Endothelial cell of umbilical vein (primary cell): ENCODE measurements around the gene RPL34. TPM values are rescaled to one million over a fixed set of nuclear protein-coding genes. Genes with fewer than 3 reads are reported as not detected.

Source experiments
- BruUV-seq: library from RNA; stranded (reverse); fragments of 400-500 nt; replicated peaks from 2 replicates; lab custom pipeline; 2021; lab: Mats Ljungman, UMichigan
- CTCF ChIA-PET: fragments of 300-600, 350-600 bp; sonication (Branson Sonifier 250); formaldehyde crosslinking; loops from one replicate; lab custom pipeline; 2021; ENCODE audit warnings: antibody characterized with exemption, inconsistent platforms; lab: Charles Lee
- POLR2A ChIA-PET: fragments of 300-600, 350-600 bp; sonication (Branson Sonifier 250); formaldehyde crosslinking; loops from one replicate; lab custom pipeline; 2021; ENCODE audit warnings: antibody characterized with exemption, inconsistent platforms; lab: Charles Lee
- DNase-seq: peaks from one replicate; pipeline ENCODE4 v3.0.0-alpha.2; 2011; ENCODE audit warnings: low read depth, low spot score
- FAIRE-seq: peaks from 2 replicates; lab custom pipeline; 2011; peaks lifted over from hg19 to GRCh38; lab: Jason Lieb, UNC
- H2AFZ ChIP-seq: 2 replicates; pipeline ENCODE4 v1.6.0; 2012; ENCODE audit warnings: low read depth, low read length, control low read depth, inconsistent platforms
- H3K27ac ChIP-seq: 2 replicates; pipeline ENCODE4 v1.5.1; 2011; ENCODE audit warnings: low read depth, mild to moderate bottlenecking, control low read depth, low read length, moderate library complexity; ENCODE audit not compliant: insufficient read depth
- H3K27me3 ChIP-seq, 2 experiments: 2 replicates each; pipeline versions ENCODE4 v1.6.0 to v1.6.1; 2011; ENCODE audit warnings: low read length in 2 of 2, mixed read lengths in 1 of 2; ENCODE audit not compliant: control insufficient read depth in 2 of 2, insufficient read depth in 2 of 2
- H3K36me3 ChIP-seq, 2 experiments: 2 replicates in 1 of 2; 3 replicates in 1 of 2; pipeline ENCODE4 v1.5.1; 2011; ENCODE audit warnings: low read length in 2 of 2, mild to moderate bottlenecking in 1 of 2, moderate library complexity in 1 of 2; ENCODE audit not compliant: control insufficient read depth in 2 of 2, insufficient read depth in 2 of 2; ENCODE audit errors: extremely low read depth in 1 of 2
- H3K4me1 ChIP-seq: 3 replicates; pipeline ENCODE4 v1.5.1; 2011; ENCODE audit warnings: mild to moderate bottlenecking, low read length; ENCODE audit not compliant: control insufficient read depth, insufficient read depth; ENCODE audit errors: extremely low read depth
- H3K4me2 ChIP-seq: 2 replicates; pipeline ENCODE4 v1.6.1; 2011; ENCODE audit warnings: low read length, control low read depth, mixed read lengths; ENCODE audit not compliant: insufficient read depth
- H3K4me3 ChIP-seq, 3 experiments: fragments of 200-600 bp in 1 of 3; sonication (generic), shearing (Covaris generic) in 1 of 3; replicated peaks in 1 of 3; 2 replicates each; pipeline ENCODE4 v1.5.1; 2011 to 2016; ENCODE audit warnings: control low read depth in 3 of 3, low read length in 3 of 3, mild to moderate bottlenecking in 2 of 3, inconsistent platforms in 1 of 3, low read depth in 1 of 3, moderate library complexity in 1 of 3; ENCODE audit not compliant: insufficient read depth in 1 of 3
- H3K79me2 ChIP-seq: 2 replicates; pipeline ENCODE4 v1.6.0; 2012; ENCODE audit warnings: low read length, inconsistent platforms; ENCODE audit not compliant: control insufficient read depth, insufficient read depth
- H3K9ac ChIP-seq: replicated peaks from 2 replicates; pipeline ENCODE3; 2011; ENCODE audit warnings: low read length, control low read depth; ENCODE audit not compliant: insufficient read depth; ENCODE audit errors: extremely low read depth
- H3K9me1 ChIP-seq: replicated peaks from 3 replicates; pipeline ENCODE4 v1.6.0; 2011; ENCODE audit warnings: mild to moderate bottlenecking, low read length; ENCODE audit not compliant: control insufficient read depth, insufficient read depth; ENCODE audit errors: extremely low read depth
- H3K9me3 ChIP-seq: replicated peaks from 2 replicates; pipeline ENCODE4 v1.5.1; 2012; ENCODE audit warnings: low read length, inconsistent platforms; ENCODE audit not compliant: control insufficient read depth, insufficient read depth
- H4K20me1 ChIP-seq: replicated peaks from 2 replicates; pipeline ENCODE3; 2011; ENCODE audit warnings: mild to moderate bottlenecking, low read length; ENCODE audit not compliant: control insufficient read depth, insufficient read depth; ENCODE audit errors: extremely low read depth
- EZH2 ChIP-seq: IDR thresholded peaks from 2 replicates; pipeline ENCODE4 v1.6.1; 2012; ENCODE audit warnings: borderline replicate concordance, low read depth, mild to moderate bottlenecking, moderate library complexity, low read length, inconsistent platforms; ENCODE audit not compliant: severe bottlenecking
- GATA2 ChIP-seq: IDR thresholded peaks from 2 replicates; pipeline ENCODE4 v1.7.0; 2011; ENCODE audit warnings: low read depth, mild to moderate bottlenecking, moderate library complexity, mixed read lengths, low read length; ENCODE audit not compliant: insufficient read length, insufficient read depth
- JUN ChIP-seq: IDR thresholded peaks from 2 replicates; pipeline ENCODE4 v1.6.1; 2011; ENCODE audit warnings: borderline replicate concordance, low read depth; ENCODE audit not compliant: insufficient read length, insufficient read depth
- MAX ChIP-seq: IDR thresholded peaks from 2 replicates; pipeline ENCODE4 v1.6.1; 2011; ENCODE audit not compliant: insufficient read depth, insufficient read length
- MYC ChIP-seq: IDR thresholded peaks from one replicate; pipeline ENCODE4 v1.6.1; 2011; ENCODE audit warnings: mild to moderate bottlenecking, low read depth, low read length
- POLR2A ChIP-seq: IDR thresholded peaks from 2 replicates; pipeline ENCODE4 v1.6.1; 2012; ENCODE audit warnings: low read depth, mild to moderate bottlenecking, control low read depth, low read length
- dilution Hi-C: fragments of 300-500 bp; cut with MboI; formaldehyde crosslinking; loops from one replicate; pipeline ENCODE4 v1.15.0; 2019; ENCODE audit warnings: low sequenced_read_pairs; ENCODE audit not compliant: extremely low pct_ligation_motif_present
- intact Hi-C: fragments of 100-400 bp; cut with micrococcal nuclease; formaldehyde crosslinking; loops from one replicate; pipeline ENCODE4 v1.10.0; 2022
- polyA plus RNA-seq, 4 experiments: library from polyadenylated mRNA; depleted of rRNA in 3 of 4; stranded (reverse) in 3 of 4; unstranded in 1 of 4; fragments of >200 nt; gene quantifications; 2 replicates each; pipeline versions ENCODE4 v1.2.1 to v1.2.3, GENCODE V29; 2011 to 2012; ENCODE audit warnings: missing spikeins in 1 of 4
- total RNA-seq: library from RNA; stranded (reverse); gene quantifications from 2 replicates; pipeline ENCODE4 v1.2.3, GENCODE V29; 2021
- TF ChIP-seq, protein P1 (sequence below), 2 donors: IDR thresholded peaks; 1 replicate in 1 of 2; 2 replicates in 1 of 2; pipeline ENCODE4 v1.5.1; 2011; ENCODE audit warnings: low read length in 2 of 2, mild to moderate bottlenecking in 2 of 2, moderate library complexity in 2 of 2, control low read depth in 1 of 2, inconsistent platforms in 1 of 2, low read depth in 1 of 2; ENCODE audit not compliant: insufficient read depth in 1 of 2; ENCODE audit errors: extremely low read depth in 1 of 2

RPL34 gene
- total and polyA plus RNA-seq, 2 donors (not counting 3 experiments of a cell fraction or from before 2014, with no cell fraction given), result 1,114 to 2,397 TPM

GRCh38 chr4:108626056-108626455 is 5.7 kb downstream of the RPL34 start:
- Histone ChIP-seq H3K4me1 (peaks cover 18% of the 10 kb centered on the region), H3K79me2 (peaks cover 39% of the 10 kb centered on the region), H3K27ac (no peak overlapping the region), H3K36me3 (peaks cover 22 to 41% of the 10 kb centered on the region in 2 experiments), H3K27me3 (no peaks in the 10 kb centered on the region), H3K4me3 (no peak overlapping the region), H3K4me2 (no peak overlapping the region), H3K9me3 (no peaks in the 10 kb centered on the region), H3K9ac (no peak overlapping the region), H4K20me1 (no peaks in the 10 kb centered on the region), H3K9me1 (no peaks in the 10 kb centered on the region), H2AFZ (no peak overlapping the region)
- ChIA-PET POLR2A (no interaction called here), CTCF (interaction anchor here (1.6 kb wide), 1 partner anchor 607 kb away, joined by 3 read pairs; no protein-coding TSS in a partner anchor)
- TF ChIP-seq MYC, result no peak
- TF ChIP-seq EZH2, result no peak
- TF ChIP-seq MAX, result no peak
- no peak for TF ChIP-seq GATA2
- TF ChIP-seq JUN, result no peak
- TF ChIP-seq, protein P1, sequence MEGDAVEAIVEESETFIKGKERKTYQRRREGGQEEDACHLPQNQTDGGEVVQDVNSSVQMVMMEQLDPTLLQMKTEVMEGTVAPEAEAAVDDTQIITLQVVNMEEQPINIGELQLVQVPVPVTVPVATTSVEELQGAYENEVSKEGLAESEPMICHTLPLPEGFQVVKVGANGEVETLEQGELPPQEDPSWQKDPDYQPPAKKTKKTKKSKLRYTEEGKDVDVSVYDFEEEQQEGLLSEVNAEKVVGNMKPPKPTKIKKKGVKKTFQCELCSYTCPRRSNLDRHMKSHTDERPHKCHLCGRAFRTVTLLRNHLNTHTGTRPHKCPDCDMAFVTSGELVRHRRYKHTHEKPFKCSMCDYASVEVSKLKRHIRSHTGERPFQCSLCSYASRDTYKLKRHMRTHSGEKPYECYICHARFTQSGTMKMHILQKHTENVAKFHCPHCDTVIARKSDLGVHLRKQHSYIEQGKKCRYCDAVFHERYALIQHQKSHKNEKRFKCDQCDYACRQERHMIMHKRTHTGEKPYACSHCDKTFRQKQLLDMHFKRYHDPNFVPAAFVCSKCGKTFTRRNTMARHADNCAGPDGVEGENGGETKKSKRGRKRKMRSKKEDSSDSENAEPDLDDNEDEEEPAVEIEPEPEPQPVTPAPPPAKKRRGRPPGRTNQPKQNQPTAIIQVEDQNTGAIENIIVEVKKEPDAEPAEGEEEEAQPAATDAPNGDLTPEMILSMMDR (IDR thresholded peaks at IDR 0.05; ENCODE audit: extremely low read depth in 1 of 2, insufficient read depth in 1 of 2, low read depth in 1 of 2, low read length in 2 of 2), result no peak
- TF ChIP-seq POLR2A, result no peak
- intact Hi-C loops, result no loop called here
- FAIRE-seq, result no peak
- no peak for DNase-seq
- no TSS peak for BruUV-seq
- dilution Hi-C loops, result no loop called here
